NK-92 (cell line): ENCODE results near the gene PEX14.
"Not testable (repeated sequence)": the region's sequence is repeated elsewhere in the genome, so short reads cannot be mapped to it uniquely, and the experiment has no call there.

Experiments
- DNase-seq: peaks from one replicate; lab custom pipeline; 2025; ENCODE audit not compliant: unreplicated experiment; lab: John Stamatoyannopoulos, UW

Gene PEX14

DNA sequence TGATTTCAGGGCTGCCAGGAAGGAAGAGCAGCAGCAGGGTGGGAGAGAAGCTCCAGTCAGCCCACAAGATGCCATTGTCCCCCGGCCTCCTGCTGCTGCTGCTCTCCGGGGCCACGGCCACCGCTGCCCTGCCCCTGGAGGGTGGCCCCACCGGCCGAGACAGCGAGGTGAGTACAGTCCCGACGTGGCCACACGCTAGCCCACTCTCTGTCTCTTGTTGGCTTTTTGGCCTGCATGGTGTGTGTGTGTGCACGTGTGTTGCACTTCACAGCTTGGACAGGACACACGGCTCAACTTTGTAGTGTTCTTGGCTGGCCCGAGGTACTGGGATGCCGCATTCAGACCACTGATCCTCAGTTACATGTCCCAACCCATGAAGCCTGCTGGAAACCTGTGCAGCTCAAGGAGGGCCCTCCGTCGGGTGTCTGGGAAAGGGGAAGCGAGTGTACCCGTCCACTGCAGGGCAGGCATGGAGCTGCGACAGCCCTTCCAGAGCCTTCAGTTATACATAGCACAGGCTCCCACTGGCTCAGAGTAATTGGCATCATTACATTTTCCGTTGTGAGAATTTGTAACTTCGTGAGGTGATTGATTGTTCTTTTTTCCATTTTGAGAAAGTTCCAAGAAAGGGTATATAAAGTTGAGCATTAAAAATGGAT is 24.5 kb upstream of the PEX14 start:
- no peak for DNase-seq

DNA sequence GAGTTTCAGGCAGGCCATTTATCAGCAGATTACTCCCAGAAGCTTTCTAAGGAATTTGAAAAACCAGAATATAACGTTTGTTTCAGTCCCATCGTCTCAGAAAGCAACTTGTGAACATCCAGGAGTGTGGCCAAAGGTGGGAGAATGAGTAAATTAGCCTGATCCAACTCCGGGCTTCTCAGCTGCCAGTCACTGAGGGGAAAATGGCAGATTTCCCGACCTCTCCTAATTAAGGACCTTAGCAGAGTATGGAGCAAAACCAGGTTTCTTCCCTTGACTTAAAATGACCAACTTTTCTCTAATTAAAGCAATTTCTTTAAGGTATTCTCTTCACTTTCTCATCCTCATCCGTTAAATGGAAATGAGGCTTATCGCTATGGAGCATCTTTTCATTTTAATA is 23.9 kb upstream of the PEX14 start:
- DNase-seq: no peak

DNA sequence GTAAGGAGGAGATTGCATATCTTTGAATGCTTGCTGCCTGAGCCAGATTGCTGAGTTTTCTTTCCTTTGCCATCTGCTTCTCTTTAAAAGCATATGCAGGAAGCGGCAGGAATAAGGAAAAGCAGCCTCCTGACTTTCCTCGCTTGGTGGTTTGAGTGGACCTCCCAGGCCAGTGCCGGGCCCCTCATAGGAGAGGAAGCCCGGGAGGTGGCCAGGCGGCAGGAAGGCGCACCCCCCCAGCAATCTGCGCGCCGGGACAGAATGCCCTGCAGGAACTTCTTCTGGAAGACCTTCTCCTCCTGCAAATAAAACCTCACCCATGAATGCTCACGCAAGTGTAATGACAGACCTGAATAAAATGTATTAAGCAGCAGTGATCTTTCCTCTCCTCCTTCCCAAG is 23.5 kb upstream of the PEX14 start:
- DNase-seq: no peak

DNA sequence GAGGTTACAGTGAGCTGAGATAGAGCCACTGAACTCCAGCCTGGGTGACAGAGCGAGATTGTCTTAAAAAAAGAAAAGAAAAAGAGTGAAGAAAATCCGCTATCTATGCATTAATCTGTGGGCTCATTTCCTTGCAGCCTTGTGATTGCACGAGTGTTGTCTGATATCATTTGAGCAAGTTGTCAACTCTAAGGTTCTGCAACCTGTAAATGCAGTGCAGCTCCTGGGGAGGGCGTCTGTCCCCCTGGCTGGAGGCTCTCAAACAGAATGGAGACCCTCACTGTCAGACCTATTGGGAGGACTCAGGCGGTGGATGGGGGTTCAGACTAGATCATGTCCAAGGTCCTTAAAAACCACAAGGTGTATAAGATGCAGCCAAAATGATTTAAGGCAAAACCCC is 18.7 kb upstream of the PEX14 start:
- DNase-seq: no peak

DNA sequence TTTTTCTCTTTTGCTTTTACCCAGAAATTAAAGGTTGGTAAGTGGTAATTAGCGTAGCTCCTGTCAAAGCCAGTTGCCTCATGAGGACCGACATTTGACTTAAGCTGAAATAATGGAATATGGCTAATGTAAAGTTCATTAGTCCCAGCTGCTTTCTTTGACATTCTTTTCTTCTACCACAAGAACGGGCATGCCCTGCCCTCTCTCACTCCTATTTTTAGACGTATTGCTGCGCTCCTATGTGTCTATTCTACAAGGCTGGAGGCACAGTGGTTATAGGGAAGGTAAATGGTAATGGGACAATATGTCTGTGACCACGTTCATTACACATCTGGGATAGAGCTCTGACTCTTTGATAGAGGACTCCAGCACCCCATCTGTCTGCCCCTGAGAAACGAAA is 18.1 kb upstream of the PEX14 start:
- no peak for DNase-seq

DNA sequence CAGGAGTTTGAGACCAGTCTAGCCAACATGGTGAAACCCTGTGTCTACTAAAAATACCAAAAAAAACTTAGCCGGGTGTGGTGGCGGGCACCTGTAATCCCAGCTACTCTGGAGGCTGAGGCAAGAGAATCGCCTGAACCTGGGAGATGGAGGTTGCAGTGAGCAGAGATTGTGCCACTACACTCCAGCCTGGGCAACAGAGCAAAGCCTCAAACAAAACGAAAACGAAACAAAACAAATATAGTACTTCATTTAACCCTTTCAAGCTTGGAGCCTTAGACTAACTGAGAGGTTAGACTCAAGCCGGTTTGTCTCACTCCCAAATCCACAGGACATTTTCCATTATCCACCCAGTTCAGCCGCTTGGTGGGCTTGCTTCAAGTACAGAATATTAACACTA is 17.3 kb upstream of the PEX14 start:
- DNase-seq: not testable (repeated sequence)

DNA sequence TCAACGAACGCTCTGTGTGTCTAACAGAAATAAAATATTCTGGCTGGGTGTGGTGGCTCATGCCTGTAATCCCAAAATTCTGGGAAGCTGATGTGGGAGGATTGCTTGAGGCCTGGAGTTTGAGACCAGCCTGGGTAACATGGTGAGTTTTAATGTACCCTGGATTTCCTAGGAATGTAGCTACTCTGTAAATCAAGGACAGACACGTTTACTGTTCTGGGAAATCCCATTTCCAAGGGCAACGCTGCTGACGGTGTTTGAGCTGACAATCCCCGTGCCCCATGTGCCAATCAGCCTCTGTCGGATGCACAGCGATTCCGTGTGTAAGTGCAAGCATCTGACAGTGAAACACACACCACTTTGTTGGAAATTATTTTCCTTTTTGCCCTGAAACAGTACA is 16.9 kb upstream of the PEX14 start:
- no peak for DNase-seq

DNA sequence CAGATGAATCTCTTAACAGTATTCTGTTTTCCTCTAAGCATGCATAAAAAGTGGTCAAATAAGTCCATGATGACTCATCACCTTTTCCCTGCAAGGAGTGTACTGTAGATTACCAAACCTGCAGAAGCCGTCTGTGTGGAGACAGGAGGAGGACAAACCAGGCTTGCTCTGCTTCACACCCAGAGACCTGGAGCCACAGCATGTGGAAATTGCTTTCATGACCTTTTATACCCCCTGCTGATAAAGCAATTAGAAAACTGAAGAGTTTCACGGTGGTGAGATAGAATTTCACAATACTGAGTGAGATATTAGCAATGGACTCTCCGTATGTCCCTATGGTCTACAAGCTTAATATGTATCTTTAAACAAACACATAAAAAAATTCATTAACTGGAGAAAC is 15.6 kb upstream of the PEX14 start:
- no peak for DNase-seq

DNA sequence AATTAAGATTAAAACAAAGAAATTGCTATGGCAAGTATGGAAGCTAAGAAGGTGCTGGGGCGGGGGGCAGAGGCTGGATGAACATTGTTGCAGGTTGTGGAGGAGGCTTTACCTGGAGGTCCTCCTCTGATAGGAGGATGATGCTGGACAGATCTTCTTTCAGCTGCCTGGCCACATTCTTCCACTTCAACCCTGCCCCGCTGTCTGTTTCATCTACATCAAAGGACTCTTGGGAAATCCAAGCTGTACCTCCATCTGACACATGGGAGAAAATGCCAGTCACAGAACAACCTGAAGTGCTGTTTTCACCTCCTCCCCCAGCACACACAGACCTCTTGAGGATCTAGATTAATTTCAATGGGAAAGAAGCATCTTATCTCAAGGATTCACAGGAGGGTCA is 7.7 kb upstream of the PEX14 start:
- no peak for DNase-seq

DNA sequence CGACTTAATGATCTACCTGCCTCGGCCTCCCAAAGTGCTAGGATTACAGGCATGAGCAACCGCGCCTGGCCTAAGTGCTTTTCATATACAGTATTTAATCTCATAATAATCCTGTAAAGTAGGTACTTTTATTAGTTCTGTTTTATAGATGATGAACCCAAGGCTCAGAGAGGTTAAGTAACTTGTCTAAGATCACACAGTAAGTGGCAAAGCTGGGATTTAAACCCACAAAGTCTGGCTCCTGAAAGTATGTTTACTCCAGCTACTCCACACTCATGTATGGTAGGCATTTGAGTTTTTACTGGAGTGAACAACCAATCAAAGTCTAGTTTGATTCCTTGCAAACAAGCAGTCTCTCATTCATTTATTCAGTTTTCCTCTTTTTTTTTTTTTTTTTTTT is 4.7 kb upstream of the PEX14 start:
- DNase-seq: no peak

DNA sequence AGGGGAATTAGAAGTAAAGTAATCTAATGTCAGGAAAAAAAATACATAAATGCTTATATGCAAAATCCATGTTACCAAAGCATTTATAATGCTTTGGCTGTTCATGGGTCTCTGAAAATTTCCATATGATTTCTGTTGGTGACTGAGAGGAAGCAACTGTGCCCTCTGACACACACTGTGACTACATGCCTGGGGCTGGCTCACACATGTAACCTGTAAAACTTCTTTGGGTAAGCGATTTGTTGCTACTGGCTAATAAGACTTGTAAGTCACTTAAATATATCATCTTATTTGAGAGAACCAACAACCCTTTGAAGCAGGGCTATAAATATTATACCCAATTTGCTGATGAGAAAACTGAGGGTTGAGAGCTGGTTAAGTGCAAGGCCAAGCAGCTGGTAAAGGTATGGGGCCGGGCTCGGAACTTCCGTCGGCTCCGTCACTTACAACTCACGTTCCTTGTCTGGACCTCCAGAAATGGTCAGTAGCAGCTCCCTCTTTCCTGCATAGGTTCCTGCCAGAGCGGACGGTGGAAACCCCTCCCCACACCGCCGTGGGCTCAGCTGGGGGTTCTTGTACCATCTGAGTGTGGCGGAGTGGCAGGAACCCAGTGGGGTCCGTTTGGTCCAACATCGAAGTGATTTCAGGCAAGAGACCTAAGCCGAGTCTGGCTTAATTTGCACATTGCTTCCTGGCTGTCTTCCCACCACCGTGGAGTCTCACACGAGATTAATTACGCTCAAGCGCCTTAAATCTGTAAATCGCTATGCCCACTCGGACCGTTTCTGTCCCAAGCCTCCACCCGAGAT is 3.1 kb upstream of the PEX14 start:
- no peak for DNase-seq

DNA sequence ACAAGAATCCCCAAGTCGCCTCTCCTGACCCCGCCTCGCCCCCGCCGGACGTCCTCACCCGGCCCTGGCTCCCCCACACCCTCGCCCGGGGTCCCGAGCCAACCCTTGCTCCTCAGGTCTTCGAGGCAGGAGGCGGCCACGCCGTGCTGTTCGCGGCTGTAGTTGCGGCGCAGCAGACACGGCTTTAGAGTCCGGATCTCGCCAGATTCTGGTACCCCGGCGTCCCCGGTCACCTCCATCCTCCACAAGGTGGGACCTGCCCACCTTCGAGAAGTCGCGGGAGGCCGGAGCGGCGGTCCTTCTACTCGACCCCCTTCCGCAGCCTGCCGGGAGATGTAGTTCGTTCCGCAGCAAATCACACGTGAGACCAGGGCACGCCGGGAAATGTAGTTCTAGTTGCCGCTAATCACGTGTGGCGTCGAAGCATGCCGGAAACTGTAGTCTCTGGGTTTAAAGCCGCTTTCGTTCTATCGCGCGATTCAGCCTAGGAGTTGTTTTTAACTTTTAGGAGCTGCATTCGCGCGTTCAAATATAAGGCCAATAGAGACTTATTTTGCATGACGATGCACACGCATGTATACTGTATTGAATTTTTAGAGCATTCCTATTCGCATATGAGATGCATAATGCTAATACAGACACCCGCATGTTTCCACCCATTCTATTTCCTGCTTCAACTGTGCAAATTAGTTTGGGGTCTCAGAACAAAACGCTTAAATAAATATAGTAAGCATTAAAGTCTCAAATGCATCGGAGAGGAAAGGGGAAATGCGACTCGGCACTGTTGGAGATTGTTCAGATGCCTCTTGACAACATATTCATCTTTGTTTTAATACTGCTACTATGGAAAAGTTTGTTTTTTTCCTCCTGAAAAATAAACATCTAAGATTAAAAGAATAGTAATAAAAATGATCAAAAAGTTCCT is 2.3 kb upstream of the PEX14 start, which contains the start of gene DFFA:
Gene DFFA, minus strand, starts transcription at position 310 of the 925 bp plus-strand sequence. Its CDS starts 71 bp downstream, at position 239.
- peak; percentile 55 for DNase-seq

DNA sequence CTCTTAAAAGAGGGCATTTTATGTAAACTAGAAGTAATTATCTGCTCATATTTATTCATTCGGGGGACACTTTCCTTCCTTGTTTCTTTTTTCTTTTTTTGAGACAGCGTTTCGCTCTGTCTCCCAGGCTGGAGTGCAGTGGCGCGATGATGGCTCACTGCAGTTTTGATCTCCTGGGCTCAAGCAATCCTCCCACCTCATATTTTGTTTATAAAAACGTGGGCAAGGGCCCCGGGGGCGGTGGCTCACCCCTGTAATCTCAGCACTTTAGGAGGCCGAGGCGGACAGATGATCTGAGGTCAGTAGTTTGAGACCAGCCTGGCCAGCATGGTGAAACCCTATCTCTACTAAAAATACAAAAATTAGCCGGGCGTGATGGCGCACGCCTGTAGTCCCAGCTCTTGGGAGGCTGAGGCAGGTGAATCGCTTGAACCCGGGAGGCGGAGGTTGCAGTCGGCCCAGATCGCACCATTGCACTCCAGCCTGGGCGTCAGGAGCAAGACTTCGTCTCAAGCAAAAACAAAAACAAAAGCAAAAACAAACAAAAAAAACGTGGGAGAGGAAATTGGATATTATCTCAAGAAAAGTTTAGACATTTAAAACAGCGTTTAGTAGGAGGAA is 1.5 kb upstream of the PEX14 start:
- DNase-seq: no peak

DNA sequence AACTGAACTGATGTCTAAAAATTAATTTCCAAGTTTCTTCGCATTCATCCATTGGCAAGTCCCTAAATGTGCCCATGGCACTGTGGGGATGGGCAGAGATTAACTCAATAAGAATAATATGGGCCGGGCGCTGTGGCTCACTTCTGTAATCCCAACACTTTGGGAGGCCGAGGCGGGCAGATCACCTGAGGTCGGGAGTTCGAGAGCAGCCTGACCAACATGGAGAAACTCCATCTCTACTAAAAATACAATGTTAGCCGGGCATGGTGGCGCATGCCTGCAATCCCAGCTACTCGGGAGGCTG is 489 bp upstream of the PEX14 start:
- DNase-seq: not testable (repeated sequence)

DNA sequence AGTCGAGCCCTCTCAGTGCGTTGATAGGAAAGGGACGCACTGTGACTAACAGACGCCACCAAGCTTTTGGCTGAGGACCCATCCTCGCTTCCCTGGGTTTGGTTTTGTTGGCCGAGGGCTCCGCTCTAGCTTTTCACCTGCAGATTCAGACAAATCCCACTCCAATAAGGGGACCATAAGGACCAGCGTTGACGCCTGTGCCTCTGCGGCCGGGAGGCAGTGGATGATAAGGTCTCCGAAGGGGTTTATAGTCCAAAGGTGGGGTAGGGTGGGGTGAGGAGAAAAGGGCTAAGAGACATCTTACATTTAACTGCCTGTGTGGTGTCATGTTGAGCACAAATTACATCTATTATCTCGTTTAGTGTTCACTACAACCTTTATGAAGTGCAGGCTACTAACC is 760 bp downstream of the PEX14 start:
- DNase-seq: no peak

DNA sequence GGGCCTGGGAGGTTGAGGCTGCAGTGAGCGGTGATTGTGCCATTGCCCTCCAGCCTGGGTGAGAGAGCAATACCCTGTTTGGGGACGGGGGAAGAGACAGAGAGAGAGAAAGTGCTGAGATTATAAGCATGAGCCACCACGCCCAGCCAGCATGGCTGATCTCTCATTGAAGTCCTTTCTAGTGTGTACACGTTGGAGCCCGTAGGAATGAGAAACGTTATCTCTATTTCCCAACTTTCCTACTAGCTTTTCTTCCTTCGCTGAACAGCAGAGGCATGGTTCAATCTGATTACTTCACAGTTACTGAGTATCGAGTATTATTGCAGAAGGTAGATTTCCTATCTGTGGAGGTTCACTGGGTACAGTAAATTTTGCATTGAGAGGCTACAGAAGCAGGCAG is 4.5 kb downstream of the PEX14 start:
- DNase-seq: no peak

DNA sequence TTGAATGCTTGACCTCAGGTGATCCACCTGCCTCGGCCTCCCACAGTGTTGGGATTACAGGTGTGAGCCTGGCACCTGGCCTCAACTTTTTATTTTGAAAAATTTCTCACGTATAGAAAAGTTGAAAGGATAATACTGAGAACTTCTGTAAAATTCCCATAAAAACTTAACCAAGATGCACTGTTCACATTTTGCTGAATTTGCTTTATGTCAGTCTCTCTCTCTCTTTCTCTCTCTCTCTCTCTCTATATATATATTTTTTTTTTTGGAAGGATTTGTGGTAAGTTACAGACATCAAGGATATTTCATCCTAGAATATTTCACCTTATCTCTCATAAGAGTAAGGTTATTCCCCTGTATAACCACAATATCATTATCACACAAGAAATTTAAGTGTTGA is 5.9 kb downstream of the PEX14 start:
- no peak for DNase-seq

DNA sequence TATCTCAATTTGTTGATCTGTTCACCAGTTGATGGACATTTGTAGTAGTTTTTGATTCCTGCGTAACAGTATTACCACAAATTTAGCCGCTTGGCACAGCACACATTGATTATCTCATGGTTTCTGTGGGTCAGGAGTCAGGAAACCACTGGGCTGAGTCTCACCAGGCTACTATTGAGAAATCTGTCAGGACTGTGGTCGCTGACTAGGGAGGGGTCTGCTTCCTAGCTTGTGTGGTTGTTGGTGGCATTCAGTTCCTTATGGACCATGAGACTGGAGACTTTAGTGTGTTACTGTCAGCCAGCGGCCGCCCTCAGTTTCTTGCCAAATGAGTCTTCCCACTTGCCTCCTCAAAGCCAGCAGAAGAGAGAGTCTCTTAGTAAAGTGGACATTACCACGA is 9.8 kb downstream of the PEX14 start:
- no peak for DNase-seq

DNA sequence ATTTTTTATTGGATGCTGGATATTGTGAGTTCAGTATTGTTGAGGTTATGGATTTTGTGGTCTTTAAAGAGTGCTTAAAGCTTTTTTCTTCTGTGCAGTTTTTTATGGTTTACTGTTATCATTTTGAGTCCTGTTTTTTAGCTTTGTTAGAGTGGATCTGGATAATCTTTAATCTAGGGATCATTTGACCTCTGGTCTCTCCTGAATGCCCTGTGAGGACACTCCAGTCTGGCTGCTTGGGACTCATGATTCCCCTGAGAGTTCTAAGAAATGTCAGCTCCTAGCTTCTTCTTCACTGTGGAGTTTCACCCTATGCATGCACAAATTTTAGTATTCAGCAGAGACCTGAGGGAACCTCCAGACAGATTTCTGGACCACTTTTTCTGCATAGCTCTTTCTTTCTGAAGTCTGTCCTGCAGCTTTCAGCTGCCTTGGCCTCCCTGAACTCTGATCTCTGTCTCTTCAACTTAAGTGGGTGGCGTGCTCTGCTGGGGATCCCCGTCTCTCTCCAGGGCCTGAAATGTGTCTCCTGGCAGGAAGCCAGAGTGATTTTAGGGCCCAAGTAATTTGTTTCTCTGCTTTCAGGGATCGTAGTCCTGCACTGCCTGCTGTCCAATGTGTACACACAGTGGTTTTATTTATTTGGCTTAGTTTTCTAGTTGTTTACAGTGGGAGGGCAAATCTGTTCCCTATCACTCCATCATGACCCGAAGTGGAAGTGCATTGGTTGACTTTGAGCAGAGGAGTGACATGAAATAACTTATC is 14.7 kb downstream of the PEX14 start:
- no peak for DNase-seq

DNA sequence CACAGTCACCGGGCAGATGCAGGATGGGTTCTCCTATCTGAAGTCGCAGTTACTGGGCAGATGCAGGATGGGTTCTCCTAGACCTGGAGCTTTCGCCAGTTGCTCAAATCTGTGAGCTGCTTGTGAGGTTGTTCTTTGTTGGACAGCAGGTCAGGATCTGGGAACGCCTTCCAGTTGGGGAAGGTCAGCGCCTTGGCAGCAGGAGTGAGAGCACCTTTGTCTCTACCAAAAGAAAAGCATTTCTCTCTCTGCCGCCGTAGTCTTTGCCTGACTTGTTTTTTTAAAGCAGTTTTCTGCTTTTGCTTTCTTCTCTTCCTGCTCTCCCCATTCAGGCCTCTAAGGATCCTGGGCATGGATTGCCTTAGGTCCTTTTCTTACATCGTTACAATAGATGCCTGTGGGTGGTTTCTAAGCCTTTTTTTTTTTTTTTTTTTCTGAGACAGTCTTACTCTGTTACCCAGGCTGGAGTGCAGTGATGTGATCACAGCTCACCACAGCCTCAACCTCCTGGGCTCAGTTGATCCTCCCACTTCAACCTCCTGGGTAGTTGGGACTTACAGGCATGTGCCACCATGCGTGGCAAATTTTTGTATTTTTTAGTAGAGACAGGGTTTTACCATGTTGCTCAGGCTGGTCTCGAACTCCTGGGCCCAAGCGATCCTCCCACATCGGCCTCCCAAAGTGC is 15.7 kb downstream of the PEX14 start:
- DNase-seq: no peak
